ENCODE data around the gene CCL26. TPM values are rescaled to one million over a fixed set of nuclear protein-coding genes. Genes with fewer than 3 reads are reported as not detected.
"Not testable (repeated sequence)": the region's sequence is repeated elsewhere in the genome, so short reads cannot be mapped to it uniquely, and the experiment has no call there.

Gene CCL26
- total and polyA plus RNA-seq, 9 of the 15 experiments (the other 6 are each of a cell fraction or from before 2014, with no cell fraction given): 2.3 to 26.8 (median 8.4) TPM

DNA sequence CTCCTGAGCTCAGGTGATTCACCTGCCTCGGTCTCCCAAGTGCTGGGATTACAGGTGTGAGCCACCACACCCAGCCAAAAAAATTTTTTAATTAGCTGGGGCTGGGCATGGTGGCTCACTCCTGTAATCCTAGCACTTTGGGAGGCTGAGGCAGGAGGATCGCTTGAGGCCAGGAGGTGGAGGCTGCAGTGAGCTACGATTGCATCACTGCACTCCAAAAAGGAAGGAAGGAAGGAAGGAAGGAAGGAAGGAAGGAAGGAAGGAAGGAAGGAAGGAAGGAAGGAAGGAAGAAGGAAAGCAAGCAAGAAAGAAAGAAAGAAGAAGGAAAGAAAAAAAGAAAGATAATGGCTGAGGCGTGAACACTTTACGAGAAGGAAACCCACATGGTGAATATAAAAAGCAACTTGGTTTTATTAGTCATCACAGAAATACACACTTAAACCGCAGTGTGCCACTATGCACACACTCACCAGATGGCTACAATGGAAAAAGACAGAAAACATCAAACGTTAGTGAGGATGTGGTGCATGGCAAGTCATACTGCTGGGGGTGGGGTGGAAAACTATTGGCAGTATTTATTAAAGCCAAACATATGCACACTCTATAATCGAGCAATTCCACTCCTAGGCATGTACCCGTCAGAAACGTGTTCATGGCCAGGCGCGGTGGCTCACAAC is 4.4 kb upstream of the CCL26 start (continued):
- TF ChIP-seq ETV6 (IDR thresholded peaks at IDR 0.05; ENCODE audit: borderline replicate concordance in 1 of 2, low read depth in 2 of 2, low read length in 1 of 2): 0 out of 4 replicates have a peak, but pooled peaks of 1 of the 2 experiments have one; percentile 26
- TF ChIP-seq ETV6 (CRISPR knock-in tag; IDR thresholded peaks at IDR 0.05; ENCODE audit: borderline replicate concordance): no peak
- peak; percentile 75 for TF ChIP-seq BCOR (IDR thresholded peaks at IDR 0.05)
- TF ChIP-seq KDM5B (IDR thresholded peaks at IDR 0.05; ENCODE audit: insufficient replicate concordance, low read depth, low read length): no peak
- TF ChIP-seq LARP7 (IDR thresholded peaks at IDR 0.05): no peak
- TF ChIP-seq, protein P1, sequence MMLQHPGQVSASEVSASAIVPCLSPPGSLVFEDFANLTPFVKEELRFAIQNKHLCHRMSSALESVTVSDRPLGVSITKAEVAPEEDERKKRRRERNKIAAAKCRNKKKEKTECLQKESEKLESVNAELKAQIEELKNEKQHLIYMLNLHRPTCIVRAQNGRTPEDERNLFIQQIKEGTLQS (IDR thresholded peaks at IDR 0.05): peak; percentile 65
- TF ChIP-seq, protein P1 (CRISPR knock-in tag; conservative IDR thresholded peaks at IDR 0.05): no peak

DNA sequence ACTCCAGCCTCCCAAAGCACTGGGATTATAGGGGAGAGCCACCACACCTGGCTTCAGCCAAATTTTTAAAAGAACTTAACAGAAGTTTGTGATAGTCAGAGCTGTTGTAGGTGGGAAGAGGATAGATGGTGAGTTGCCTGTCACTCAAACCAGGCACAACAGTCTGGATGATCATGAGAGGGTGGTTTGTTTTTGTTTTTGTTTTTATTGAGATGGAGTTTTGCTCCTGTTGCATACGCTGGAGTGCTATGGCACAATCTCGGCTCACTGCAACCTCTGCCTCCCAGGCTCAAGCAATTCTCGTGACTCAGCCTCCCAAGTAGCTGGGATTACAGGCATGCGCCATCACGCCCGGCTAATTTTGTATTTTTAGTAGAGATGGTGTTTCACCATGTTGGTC is 1.9 kb upstream of the CCL26 start:
- H3K4me3 ChIP-seq; ATAC-seq; H3K4me2 ChIP-seq (ENCODE audit: insufficient read depth, low read length); H3K27ac ChIP-seq (ENCODE audit: extremely low read depth, low read depth, low read length); FAIRE-seq; H3K36me3 ChIP-seq (ENCODE audit: control insufficient read depth, insufficient read depth, low read length); BruUV-seq (replicated peaks); DNase-seq (ENCODE audit: extremely low read depth in 1 of 4, low spot score in 3 of 4); H3K9me1 ChIP-seq (ENCODE audit: control insufficient read depth, insufficient read depth, low read length); H4K20me1 ChIP-seq (replicated peaks; ENCODE audit: control insufficient read depth, insufficient read depth, low read length); H3K79me2 ChIP-seq (ENCODE audit: control insufficient read depth, insufficient read depth, low read length); H3K27me3 ChIP-seq (ENCODE audit: control insufficient read depth in 2 of 2, insufficient read depth in 2 of 2, low read length in 2 of 2); CTCF ChIA-PET (ENCODE audit: low intra/inter-chr PET ratio); H3K9me3 ChIP-seq (replicated peaks; ENCODE audit: control insufficient read depth, insufficient read depth, low read depth, low read length); H3K9ac ChIP-seq (ENCODE audit: insufficient read depth in 1 of 2, low read depth in 2 of 2, low read length in 2 of 2): not testable (repeated sequence)
- WGBS (ENCODE audit: insufficient coverage, low coverage, missing lambda C conversion rate): 81% methylated on average over 6 of the region's 6 CpGs
- peaks cover 13 to 22% of the 10 kb centered on the region in 2 experiments for H3K4me1 ChIP-seq (replicated peaks in 1 of 2; ENCODE audit: control insufficient read depth in 2 of 2, insufficient read depth in 2 of 2, low read length in 2 of 2)
- peak overlapping the region; percentile 52; the same call in 1 of the 2 replicates for H2AFZ ChIP-seq (ENCODE audit: low read depth, low read length)
- in situ Hi-C loops (cut with MboI) (loop anchor here (25.0 kb wide), 1 partner anchor 863 kb away; the partner anchor contains the start of gene POMZP3), intact Hi-C loops (cut with micrococcal nuclease) (loop anchor here (5.0 kb wide), 1 partner anchor 68 kb away; no protein-coding TSS in a partner anchor)
- TF ChIP-seq, protein P2, sequence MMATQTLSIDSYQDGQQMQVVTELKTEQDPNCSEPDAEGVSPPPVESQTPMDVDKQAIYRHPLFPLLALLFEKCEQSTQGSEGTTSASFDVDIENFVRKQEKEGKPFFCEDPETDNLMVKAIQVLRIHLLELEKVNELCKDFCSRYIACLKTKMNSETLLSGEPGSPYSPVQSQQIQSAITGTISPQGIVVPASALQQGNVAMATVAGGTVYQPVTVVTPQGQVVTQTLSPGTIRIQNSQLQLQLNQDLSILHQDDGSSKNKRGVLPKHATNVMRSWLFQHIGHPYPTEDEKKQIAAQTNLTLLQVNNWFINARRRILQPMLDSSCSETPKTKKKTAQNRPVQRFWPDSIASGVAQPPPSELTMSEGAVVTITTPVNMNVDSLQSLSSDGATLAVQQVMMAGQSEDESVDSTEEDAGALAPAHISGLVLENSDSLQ (IDR thresholded peaks at IDR 0.05): peak; percentile 92
- POLR2A ChIA-PET: interaction anchor here (0.8 to 1.3 kb wide), 3 partner anchors 9 to 108 kb away, joined by 3 to 8 read pairs (median 3); no protein-coding TSS in a partner anchor
